Right lobe of liver (tissue), 4 donors: ENCODE results near the gene TBC1D5.

ENCODE experiments used
- CTCF ChIP-seq, 4 donors: fragments of 200-600 bp in 3 of 4; fragments of 450-650 bp in 1 of 4; IDR thresholded peaks; one replicate each; pipeline versions ENCODE4 v1.5.1 to v1.8.0; 2016 to 2022; ENCODE audit warnings: antibody characterized with exemption in 4 of 4, mild to moderate bottlenecking in 2 of 4
- POLR2A ChIP-seq: fragments of 450-650 bp; IDR thresholded peaks from one replicate; pipeline ENCODE4 v1.6.1; 2017; ENCODE audit warnings: antibody characterized with exemption, mild to moderate bottlenecking
- donor health status: DM: no; HTN: no; CAD: no.
- donor health status: DM: no; HTN: no; CAD: no.
- donor health status: DM: no; HTN: yes; CAD: no.

GRCh38 chr3:17135696-17136095 is 606.7 kb downstream of the TBC1D5 start:
- TF ChIP-seq CTCF (IDR thresholded peaks at IDR 0.05) (no peak), POLR2A (no peak)
